H9 (cell line): ENCODE results near the gene SPSB2. TPM values are rescaled to one million over a fixed set of nuclear protein-coding genes. Genes with fewer than 3 reads are reported as not detected.
"Not testable (repeated sequence)": the region's sequence is repeated elsewhere in the genome, so short reads cannot be mapped to it uniquely, and the experiment has no call there.

Source experiments
- DNase-seq: peaks from one replicate; pipeline ENCODE4 v3.0.0-alpha.2; 2017
- H2AFZ ChIP-seq: one replicate; pipeline ENCODE4 v1.6.1; 2013; ENCODE audit warnings: mild to moderate bottlenecking, low read length, control low read depth, moderate library complexity
- H2AK5ac ChIP-seq: 2 replicates; pipeline ENCODE4 v1.6.1; 2013; ENCODE audit warnings: low read length, control low read depth, mixed read lengths; ENCODE audit not compliant: insufficient read length
- H2BK120ac ChIP-seq: one replicate; pipeline ENCODE4 v1.6.1; 2013; ENCODE audit warnings: low read depth, mild to moderate bottlenecking, low read length, control low read depth, inconsistent platforms; ENCODE audit not compliant: poor library complexity, severe bottlenecking
- H2BK12ac ChIP-seq: 2 replicates; pipeline ENCODE4 v1.6.1; 2013; ENCODE audit warnings: low read length, control low read depth, mixed read lengths, low read depth; ENCODE audit not compliant: insufficient read length
- H2BK15ac ChIP-seq: 2 replicates; pipeline ENCODE4 v1.6.1; 2013; ENCODE audit warnings: low read depth, low read length, control low read depth
- H2BK20ac ChIP-seq: one replicate; pipeline ENCODE4 v1.6.1; 2013; ENCODE audit warnings: low read depth, mild to moderate bottlenecking, low read length, control low read depth, inconsistent platforms; ENCODE audit not compliant: poor library complexity, severe bottlenecking
- H2BK5ac ChIP-seq: 2 replicates; pipeline ENCODE4 v1.6.1; 2013; ENCODE audit warnings: low read length, control low read depth, mixed read lengths; ENCODE audit not compliant: insufficient read length
- H3K14ac ChIP-seq: 2 replicates; pipeline ENCODE4 v1.6.1; 2013; ENCODE audit warnings: low read length, control low read depth; ENCODE audit not compliant: insufficient read depth
- H3K18ac ChIP-seq: 2 replicates; pipeline ENCODE4 v1.6.1; 2013; ENCODE audit warnings: low read depth, mild to moderate bottlenecking, mixed read lengths, low read length, control low read depth; ENCODE audit not compliant: insufficient read length
- H3K23ac ChIP-seq: 2 replicates; pipeline ENCODE4 v1.6.1; 2013; ENCODE audit warnings: low read length, control low read depth, mixed read lengths, low read depth; ENCODE audit not compliant: insufficient read length
- H3K23me2 ChIP-seq: 2 replicates; pipeline ENCODE4 v1.6.1; 2013; ENCODE audit warnings: low read depth, mild to moderate bottlenecking, mixed read lengths, low read length, control low read depth; ENCODE audit not compliant: insufficient read length, poor library complexity, severe bottlenecking
- H3K27ac ChIP-seq: 2 replicates; pipeline ENCODE4 v1.5.1; 2013; ENCODE audit warnings: low read length, control low read depth, mixed read lengths, low read depth; ENCODE audit not compliant: insufficient read length
- H3K27me3 ChIP-seq: 2 replicates; pipeline ENCODE4 v1.6.1; 2013; ENCODE audit warnings: low read length, control low read depth, inconsistent platforms; ENCODE audit not compliant: insufficient read depth
- H3K4ac ChIP-seq: 2 replicates; pipeline ENCODE4 v1.6.1; 2013; ENCODE audit warnings: low read depth, mild to moderate bottlenecking, control low read depth, inconsistent platforms, low read length, moderate library complexity
- H3K4me1 ChIP-seq: 2 replicates; pipeline ENCODE4 v1.6.1; 2013; ENCODE audit warnings: low read length, control low read depth, inconsistent platforms; ENCODE audit not compliant: insufficient read depth
- H3K4me2 ChIP-seq: 2 replicates; pipeline ENCODE4 v1.6.1; 2013; ENCODE audit warnings: low read length, control low read depth, mixed read lengths; ENCODE audit not compliant: insufficient read length, insufficient read depth
- H3K56ac ChIP-seq: 2 replicates; pipeline ENCODE4 v1.6.1; 2013; ENCODE audit warnings: low read depth, mild to moderate bottlenecking, mixed read lengths, low read length, control low read depth; ENCODE audit not compliant: insufficient read length
- H3K79me1 ChIP-seq: 2 replicates; pipeline ENCODE4 v1.6.1; 2013; ENCODE audit warnings: low read depth, mild to moderate bottlenecking, moderate library complexity, low read length, control low read depth, inconsistent platforms; ENCODE audit not compliant: insufficient read depth, poor library complexity, severe bottlenecking
- H3K79me2 ChIP-seq: 2 replicates; pipeline ENCODE4 v1.6.1; 2013; ENCODE audit warnings: low read length, control low read depth, inconsistent platforms; ENCODE audit not compliant: insufficient read depth
- H3K9ac ChIP-seq: 2 replicates; pipeline ENCODE4 v1.6.1; 2013; ENCODE audit warnings: low read length, control low read depth, mixed read lengths; ENCODE audit not compliant: insufficient read length; ENCODE audit errors: extremely low read depth
- H3K9me3 ChIP-seq: one replicate; pipeline ENCODE4 v1.6.1; 2013; ENCODE audit warnings: low read depth, low read length, inconsistent platforms; ENCODE audit not compliant: control insufficient read depth
- H3T11ph ChIP-seq: one replicate; pipeline ENCODE4 v1.6.1; 2013; ENCODE audit warnings: mild to moderate bottlenecking, low read length, control low read depth, inconsistent platforms
- H4K20me1 ChIP-seq: one replicate; pipeline ENCODE4 v1.6.1; 2013; ENCODE audit not compliant: control insufficient read depth, insufficient read length, insufficient read depth
- H4K5ac ChIP-seq: 2 replicates; pipeline ENCODE4 v1.6.1; 2013; ENCODE audit warnings: low read depth, mild to moderate bottlenecking, mixed read lengths, low read length, control low read depth; ENCODE audit not compliant: insufficient read length
- H4K8ac ChIP-seq: replicated peaks from 2 replicates; pipeline ENCODE4 v1.6.1; 2013; ENCODE audit warnings: low read length, control low read depth, mixed read lengths, low read depth; ENCODE audit not compliant: insufficient read length
- H4K91ac ChIP-seq: 2 replicates; pipeline ENCODE4 v1.6.1; 2013; ENCODE audit warnings: low read depth, mild to moderate bottlenecking, moderate library complexity, mixed read lengths, low read length, control low read depth; ENCODE audit not compliant: insufficient read length
- H3K27ac Mint-ChIP-seq, 3 experiments: 2 replicates in 2 of 3; 3 replicates in 1 of 3; pipeline ENCODE4 v1.8.0; 2020 to 2021; ENCODE audit warnings: mixed read lengths in 3 of 3, mild to moderate bottlenecking in 1 of 3, moderate library complexity in 1 of 3
- H3K27me3 Mint-ChIP-seq: 2 replicates; pipeline ENCODE4 v1.8.0; 2021; ENCODE audit warnings: low read depth, mild to moderate bottlenecking, moderate library complexity, mixed read lengths
- H3K36me3 Mint-ChIP-seq, 3 experiments: 2 replicates in 2 of 3; 3 replicates in 1 of 3; pipeline ENCODE4 v1.8.0; 2020 to 2021; ENCODE audit warnings: low read depth in 3 of 3, mixed read lengths in 3 of 3; ENCODE audit not compliant: insufficient read depth in 1 of 3
- H3K4me1 Mint-ChIP-seq, 2 experiments: 2 replicates each; pipeline ENCODE4 v1.8.0; 2020; ENCODE audit warnings: mixed read lengths in 2 of 2
- H3K4me3 Mint-ChIP-seq, 2 experiments: 2 replicates in 1 of 2; 3 replicates in 1 of 2; pipeline ENCODE4 v1.8.0; 2020 to 2021; ENCODE audit warnings: mild to moderate bottlenecking in 2 of 2, mixed read lengths in 2 of 2, moderate library complexity in 1 of 2
- H3K9me3 Mint-ChIP-seq, 2 experiments: 2 replicates in 1 of 2; 3 replicates in 1 of 2; pipeline ENCODE4 v1.8.0; 2020; ENCODE audit warnings: mild to moderate bottlenecking in 2 of 2, mixed read lengths in 2 of 2, moderate library complexity in 1 of 2
- WGBS: extraction: QIAGEN DNeasy Blood & Tissue Kit; methylation state at CpG from one replicate; pipeline ENCODE4 v1.1.7; 2013; ENCODE audit warnings: missing lambda C conversion rate, low lambda C conversion rate, mixed read lengths; ENCODE audit not compliant: insufficient read length; ENCODE audit errors: extremely low coverage; 5-methylcytosine and 5-hydroxymethylcytosine counted together
- total RNA-seq: library from RNA; stranded (reverse); gene quantifications from 2 replicates; pipeline ENCODE4 v1.2.1, GENCODE V29; 2021

Gene SPSB2
- total RNA-seq, 1 experiment from 2014 or later = 13.7 TPM

DNA sequence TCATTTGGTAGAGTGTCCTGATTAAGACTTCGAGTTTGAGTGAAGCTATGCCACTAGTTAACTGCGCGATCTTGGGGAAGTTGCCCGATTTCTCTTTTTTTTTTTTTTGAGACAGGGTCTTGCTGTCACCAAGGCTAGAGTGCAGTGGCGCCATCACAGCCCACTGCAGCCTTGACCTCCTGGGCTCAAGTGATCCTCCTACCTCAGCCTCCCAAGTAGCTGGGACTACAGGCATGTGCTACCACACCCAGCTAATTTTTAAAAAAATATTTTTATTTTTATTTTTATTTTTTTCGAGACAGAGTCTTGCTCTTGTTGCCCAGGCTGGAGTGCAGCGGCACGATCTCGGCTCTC, 889 bp upstream of the SPSB2 start:
- H3K36me3 Mint-ChIP-seq = peaks cover 19 to 53% (median 35%) of the 10 kb centered on the region in 3 experiments

More for the DNA sequence above, 889 bp upstream of the SPSB2 start:
- not testable (repeated sequence) for H4K5ac ChIP-seq, H3K79me2 ChIP-seq, H3K9me3 ChIP-seq, H2BK12ac ChIP-seq, H3K4me1 ChIP-seq, H3K27me3 ChIP-seq, H3T11ph ChIP-seq, H2BK15ac ChIP-seq, H3K4ac ChIP-seq, H3K18ac ChIP-seq, H3K14ac ChIP-seq, H2BK5ac ChIP-seq, H3K27me3 Mint-ChIP-seq, H2AFZ ChIP-seq, DNase-seq, H3K23ac ChIP-seq, H3K27ac ChIP-seq, H2AK5ac ChIP-seq, H4K91ac ChIP-seq, H3K9me3 Mint-ChIP-seq, H2BK20ac ChIP-seq, H3K79me1 ChIP-seq, H2BK120ac ChIP-seq, H3K23me2 ChIP-seq, H4K8ac ChIP-seq, H3K56ac ChIP-seq, H4K20me1 ChIP-seq
- Mint-ChIP-seq H3K4me3 (peak overlapping the region; percentile 82 to 92), H3K4me1 (peaks cover 32 to 42% of the 10 kb centered on the region in 2 experiments), H3K27ac (peak overlapping the region; percentile 36 to 89 (median 84); a peak in 6 of 7 replicates)
- H3K9ac ChIP-seq = peak overlapping the region; percentile 5
- peak overlapping the region; percentile 57 for H3K4me2 ChIP-seq
- no CpG with 5 or more reads among the region's 9 CpGs for WGBS
